Dedifferentiated amniotic fluid mesenchymal stem cell (primary cell): ENCODE data around the gene TMEM39B.
A peak's percentile ranks its signal among the peaks of the same experiment; 100 is the strongest.
"Not testable (repeated sequence)": the region's sequence is repeated elsewhere in the genome, so short reads cannot be mapped to it uniquely, and the experiment has no call there.

ENCODE experiments used
- DNase-seq: peaks from one replicate; pipeline ENCODE4 v3.0.0-alpha.2; 2016; ENCODE audit errors: extremely low spot score

Gene TMEM39B

DNA sequence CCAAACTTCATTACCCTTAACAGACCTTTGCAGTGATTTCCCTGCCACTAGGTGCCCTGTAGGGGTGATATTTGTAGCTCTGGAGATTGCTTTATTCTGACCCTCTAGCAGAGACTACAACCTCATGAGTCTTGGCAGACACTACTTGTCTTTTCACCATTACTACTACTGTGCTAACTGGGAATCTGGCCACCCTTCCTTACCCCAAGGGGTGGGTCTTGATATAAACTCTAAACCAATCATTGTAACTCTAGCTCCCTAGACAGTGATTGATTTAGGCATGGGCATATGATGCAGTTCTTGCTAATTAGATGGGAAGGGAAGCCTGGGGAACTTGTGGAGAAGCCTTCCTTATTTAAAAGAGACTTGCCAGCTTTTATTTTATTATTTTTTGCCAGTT lies 39.0 kb downstream of the TMEM39B start:
- no peak for DNase-seq

GRCh38 chr1:32112806-32113375 lies 40.2 kb downstream of the TMEM39B start:
- no peak for DNase-seq

GRCh38 chr1:32113436-32113835 lies 40.7 kb downstream of the TMEM39B start:
- not testable (repeated sequence) for DNase-seq

GRCh38 chr1:32114420-32114819 lies 41.7 kb downstream of the TMEM39B start:
- DNase-seq, result no peak

DNA sequence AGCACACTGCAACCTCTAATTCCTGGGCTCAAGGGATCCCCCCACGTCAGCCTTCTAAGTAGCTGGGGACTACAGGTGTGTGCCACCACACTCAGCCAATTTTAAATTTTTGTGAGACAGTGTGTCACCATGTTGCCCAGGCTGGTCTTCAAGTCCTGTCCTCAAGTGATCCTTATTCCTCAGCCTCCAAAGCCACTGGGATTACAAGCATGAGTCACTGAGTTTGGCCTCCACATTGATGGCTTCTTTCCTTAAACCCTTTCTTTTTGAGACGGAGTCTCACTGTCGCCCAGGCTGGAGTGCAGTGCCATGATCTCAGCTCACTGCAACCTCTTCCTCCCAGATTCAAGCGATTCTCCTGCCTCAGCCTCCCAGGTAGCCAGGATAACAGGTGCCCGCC lies 42.8 kb downstream of the TMEM39B start:
- no peak for DNase-seq

- no peak for DNase-seq
These were observed 43.8 kb downstream of the TMEM39B start for GRCh38 chr1:32116531-32116930.

DNA sequence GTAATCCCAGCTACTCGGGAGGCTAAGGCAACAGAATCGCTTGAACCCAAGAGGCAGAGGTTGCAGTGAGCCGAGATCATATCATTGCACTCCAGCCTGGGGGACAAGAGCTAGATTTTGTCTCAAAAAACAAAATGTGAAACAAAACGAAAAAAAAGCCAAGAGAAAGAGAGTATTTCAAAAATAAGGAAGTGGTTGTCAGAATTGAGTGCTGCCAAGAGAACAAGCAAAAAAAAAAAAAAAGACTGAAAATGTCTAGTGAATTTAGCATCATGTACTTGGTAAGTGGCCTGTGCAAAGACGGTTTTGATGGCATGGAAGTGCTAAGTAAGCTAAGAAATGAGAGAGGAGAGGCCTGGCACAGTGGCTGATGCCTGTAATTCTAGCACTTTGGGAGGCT lies 49.4 kb downstream of the TMEM39B start:
- DNase-seq, result no peak

DNA sequence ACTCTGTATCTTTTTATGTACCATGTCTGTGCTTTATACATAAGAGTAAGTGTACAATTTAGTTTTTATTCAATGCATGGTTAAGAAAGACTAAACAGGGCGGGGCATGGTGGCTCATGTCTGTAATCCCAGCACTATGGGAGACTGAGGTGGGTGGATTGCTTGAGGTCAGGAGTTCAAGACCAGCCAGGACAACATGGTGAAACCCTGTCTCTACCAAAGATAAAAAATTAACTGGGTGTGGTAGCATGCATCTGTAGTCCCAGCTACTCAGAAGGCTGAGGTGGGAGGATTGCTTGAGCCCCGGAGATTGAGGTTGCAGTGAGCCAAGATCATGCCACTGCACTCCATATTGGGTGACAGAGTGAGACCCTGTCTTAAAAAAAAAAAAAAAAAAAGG lies 50.6 kb downstream of the TMEM39B start:
- not testable (repeated sequence) for DNase-seq

DNA sequence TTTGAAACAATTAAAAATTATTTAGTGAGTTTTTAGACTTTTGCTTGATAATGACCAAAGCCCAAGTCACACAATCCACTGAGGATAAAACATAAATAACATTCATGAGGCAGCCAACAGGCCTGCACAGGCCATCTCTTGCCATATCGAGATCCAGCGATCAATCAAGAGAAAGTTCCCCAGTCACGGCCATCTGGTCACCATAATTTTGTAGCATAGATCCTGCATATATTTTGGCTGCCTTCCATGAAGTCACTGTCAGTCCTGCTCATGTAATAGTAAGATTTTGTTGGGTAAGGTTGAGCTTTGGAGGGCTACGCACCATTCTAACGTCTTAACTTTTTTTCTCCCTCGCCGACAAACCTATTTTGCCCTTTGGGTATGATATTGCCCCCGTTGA lies 52.6 kb downstream of the TMEM39B start:
- DNase-seq, result no peak

DNA sequence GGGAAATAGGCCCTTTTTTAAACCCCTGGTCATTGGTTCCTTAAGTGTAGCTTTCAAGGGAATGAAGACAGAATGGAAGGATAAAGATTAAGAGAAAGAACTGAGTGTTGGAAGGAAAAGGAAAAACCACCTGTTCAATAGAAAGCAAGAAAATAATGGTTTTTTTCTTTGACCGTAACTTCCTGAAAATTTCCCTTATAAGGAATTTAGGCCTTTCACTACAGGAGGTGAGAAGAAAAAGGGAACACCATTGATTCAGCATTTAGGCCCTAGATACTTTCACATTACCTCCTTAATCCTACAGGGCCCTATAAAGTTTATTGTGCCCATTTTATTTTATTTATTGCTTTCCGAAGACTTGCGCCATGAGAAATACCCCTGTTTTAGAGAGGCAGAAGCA lies 54.0 kb downstream of the TMEM39B start:
- no peak for DNase-seq

GRCh38 chr1:32127409-32128198 lies 54.9 kb downstream of the TMEM39B start:
- DNase-seq, result no peak

DNA sequence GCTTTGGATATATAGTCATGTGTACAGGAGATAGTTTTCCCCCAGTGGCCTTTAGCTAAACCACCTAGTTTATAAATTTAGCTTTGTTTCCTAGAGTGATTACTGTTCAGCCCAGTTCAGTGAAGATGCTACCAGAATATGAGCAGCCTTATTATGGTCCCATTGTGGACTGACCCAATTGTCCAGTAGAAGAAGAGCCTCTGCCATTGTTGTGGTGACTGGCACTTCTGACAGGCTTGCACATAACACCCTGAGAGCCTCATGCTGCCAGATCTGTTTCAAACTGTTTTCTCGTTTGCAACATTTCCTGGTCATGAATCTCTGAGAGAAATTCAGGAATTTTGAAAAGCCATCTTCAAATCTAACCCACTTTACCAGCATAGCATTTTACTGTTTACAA lies 55.7 kb downstream of the TMEM39B start:
- DNase-seq, result no peak

GRCh38 chr1:32128964-32129363 lies 56.2 kb downstream of the TMEM39B start:
- DNase-seq, result no peak

GRCh38 chr1:32133950-32134280 lies 61.2 kb downstream of the TMEM39B start:
- not testable (repeated sequence) for DNase-seq

- DNase-seq, result no peak
These were observed 64.4 kb downstream of the TMEM39B start for GRCh38 chr1:32137111-32137510.

DNA sequence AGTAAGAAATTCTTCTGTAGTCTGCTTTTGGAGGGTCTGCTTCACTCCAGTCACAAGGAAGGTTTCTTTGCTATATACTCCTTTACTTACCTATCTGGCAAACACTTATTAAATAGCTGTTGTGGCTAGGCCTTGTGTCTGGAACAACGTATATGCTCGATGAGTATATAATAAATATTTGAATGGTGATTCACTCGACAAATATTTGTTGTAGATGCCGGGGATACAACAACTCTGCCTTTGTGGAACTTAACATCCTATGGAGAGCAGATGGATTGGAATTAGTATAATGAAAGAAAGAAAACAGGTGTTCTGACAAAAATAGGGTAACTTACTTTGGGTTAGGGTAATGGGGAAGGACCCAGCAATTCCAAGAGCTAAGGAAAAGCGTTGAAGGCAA lies 66.2 kb downstream of the TMEM39B start:
- no peak for DNase-seq

- DNase-seq, result peak; percentile 91
These were observed 69.9 kb downstream of the TMEM39B start for GRCh38 chr1:32142446-32143301.

DNA sequence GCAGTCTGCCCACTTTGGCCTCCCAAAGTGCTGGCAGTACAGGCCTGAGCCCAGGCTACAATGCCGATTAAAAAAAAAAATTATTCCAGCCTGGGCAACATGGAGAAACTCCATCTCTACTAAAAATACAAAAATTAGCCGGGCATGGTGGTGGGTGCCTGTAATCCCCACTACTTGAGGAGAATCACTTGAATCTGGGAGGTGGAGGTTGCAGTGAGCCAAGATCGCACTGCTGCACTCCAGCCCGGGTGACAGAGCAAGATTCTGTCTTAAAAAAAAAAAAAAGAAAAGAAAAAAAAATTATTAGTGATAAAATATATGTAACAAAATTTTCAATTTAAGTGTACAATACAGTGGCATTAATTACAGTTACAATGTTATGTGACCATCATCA lies 70.6 kb downstream of the TMEM39B start:
- not testable (repeated sequence) for DNase-seq

DNA sequence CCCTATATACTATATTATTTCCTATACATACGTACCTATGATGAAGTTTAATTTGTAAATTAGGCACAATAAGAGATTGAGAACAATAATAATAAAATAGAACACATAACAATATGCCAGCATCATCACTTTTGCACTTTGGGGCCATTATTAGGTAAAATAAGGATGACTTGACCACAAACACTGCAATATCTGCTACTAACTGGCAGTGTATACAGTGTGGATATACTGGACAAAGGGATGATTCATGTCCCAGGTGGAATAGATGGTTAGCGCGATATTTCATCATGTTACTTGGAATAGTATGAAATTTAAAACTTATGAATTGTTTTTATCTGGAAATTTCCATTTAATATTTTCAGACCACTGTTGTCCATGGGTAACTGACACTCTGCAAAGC lies 71.3 kb downstream of the TMEM39B start:
- DNase-seq, result no peak

DNA sequence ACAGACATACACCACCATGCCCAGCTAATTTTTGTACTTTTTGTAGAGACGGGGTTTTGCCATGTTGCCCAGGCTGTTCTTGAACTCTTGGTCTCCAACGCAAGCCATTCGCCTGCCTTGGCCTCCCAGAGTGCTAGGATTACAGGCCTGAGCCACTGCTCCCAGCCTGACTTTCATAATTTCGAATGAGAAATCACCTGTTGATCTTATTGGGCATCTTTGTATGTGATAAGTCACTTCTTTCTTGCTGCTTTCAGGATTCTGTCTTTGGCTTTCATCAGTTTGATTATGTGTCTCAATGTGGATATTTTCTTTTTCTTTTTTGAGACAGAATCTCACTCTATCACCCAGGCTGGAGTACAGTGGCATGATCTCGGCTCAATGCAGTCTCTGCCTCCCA lies 75.1 kb downstream of the TMEM39B start:
- not testable (repeated sequence) for DNase-seq

- DNase-seq, result no peak
These were observed 78.1 kb downstream of the TMEM39B start for GRCh38 chr1:32150847-32151246.

DNA sequence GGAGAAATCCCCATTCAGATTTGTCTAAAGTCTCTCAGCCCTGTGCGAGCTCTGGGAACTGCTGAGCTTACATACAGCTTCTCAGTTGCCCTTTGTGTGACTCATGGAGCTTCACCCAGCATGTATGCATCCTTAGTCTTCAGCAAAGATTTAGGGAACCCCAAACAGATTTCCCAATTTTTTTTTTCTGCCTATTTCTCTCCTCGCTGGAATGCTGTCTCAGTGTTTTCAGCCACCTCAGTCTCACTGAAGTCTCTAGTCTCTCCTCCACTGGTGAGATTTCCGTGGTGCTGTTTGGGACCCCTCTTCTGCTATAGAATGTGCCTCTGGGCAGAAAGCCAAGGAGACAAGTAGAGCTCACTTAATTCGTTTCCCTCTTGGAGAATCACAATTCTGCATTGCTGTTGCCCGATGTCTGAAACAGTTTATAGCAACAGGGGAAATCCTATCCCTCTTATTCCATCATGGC lies 78.6 kb downstream of the TMEM39B start:
- peak; percentile 56 for DNase-seq
